ENCODE results near the gene PTPRD. TPM values are rescaled to one million over a fixed set of nuclear protein-coding genes. Genes with fewer than 3 reads are reported as not detected.

PTPRD gene
- total RNA-seq, 1 experiment from 2014 or later, result 0.02 TPM

GRCh38 chr9:8651846-8652215 lies 1961.0 kb downstream of the PTPRD start:
- ATAC-seq, result no peak
- CTCF ChIA-PET, result no interaction called here

More at GRCh38 chr9:8651846-8652215, 1961.0 kb downstream of the PTPRD start:
- RAD21 ChIA-PET (ENCODE audit: low non-redundant PET in 1 of 2, low total read pairs in 2 of 2, uncharacterized antibody in 2 of 2, unreplicated experiment in 2 of 2), result no interaction called here
- H3K36me3 ChIP-seq (ENCODE audit: control insufficient read depth in 1 of 2, insufficient read depth in 2 of 2, low read length in 2 of 2), result no peaks in the 10 kb centered on the region
- no peaks in the 10 kb centered on the region for H3K79me2 ChIP-seq (ENCODE audit: insufficient read depth, low read length)
- intact Hi-C loops (cut with micrococcal nuclease), result no loop called here
- no peak overlapping the region for H3K4me3 ChIP-seq (replicated peaks in 1 of 2; ENCODE audit: low read depth in 1 of 2, low read length in 2 of 2)
- H3K9ac ChIP-seq (ENCODE audit: low read length), result no peak overlapping the region
- H3K4me2 ChIP-seq (ENCODE audit: low read length), result no peak overlapping the region
- H3K9me2 ChIP-seq (ENCODE audit: insufficient read depth), result no peaks in the 10 kb centered on the region
- no peaks in the 10 kb centered on the region for H4K20me1 ChIP-seq (ENCODE audit: insufficient read depth)
- H3K27ac ChIP-seq (ENCODE audit: low read depth, low read length), result no peak overlapping the region
- H2AFZ ChIP-seq (ENCODE audit: low read depth, low read length, poor library complexity, severe bottlenecking), result no peak overlapping the region
- H3K4me1 ChIP-seq (ENCODE audit: control insufficient read depth in 1 of 2, insufficient read depth in 2 of 2, low read length in 2 of 2), result no peaks in the 10 kb centered on the region
- H3K27me3 ChIP-seq (ENCODE audit: insufficient read depth, low read length), result no peaks in the 10 kb centered on the region
- no peak for DNase-seq (ENCODE audit: low read depth, low spot score)
- POLR2A ChIA-PET, result no interaction called here
- BruUV-seq (replicated peaks), result no TSS peak
- H3K9me3 ChIP-seq (ENCODE audit: control insufficient read depth in 1 of 2, insufficient read depth in 1 of 2, low read depth in 1 of 2, low read length in 2 of 2), result peaks cover 0 to 34% of the 10 kb centered on the region in 2 experiments; a peak in 2 of 4 replicates
- no peak for TF ChIP-seq YY1 (IDR thresholded peaks at IDR 0.05; ENCODE audit: extremely low read depth, insufficient replicate concordance, low read depth, low read length)
- TF ChIP-seq ZBTB33 (IDR thresholded peaks at IDR 0.05; ENCODE audit: extremely low read depth, insufficient replicate concordance, low read length), result no peak
- TF ChIP-seq REST (IDR thresholded peaks at IDR 0.05; ENCODE audit: low read depth), result no peak
- no peak for TF ChIP-seq ZNF274 (IDR thresholded peaks at IDR 0.05; ENCODE audit: low read depth, low read length)
- no peak for TF ChIP-seq SP1 (IDR thresholded peaks at IDR 0.05; ENCODE audit: low read depth)
- no peak for TF ChIP-seq FOSL1 (IDR thresholded peaks at IDR 0.05; ENCODE audit: low read depth)
- no peak for TF ChIP-seq ZFX (IDR thresholded peaks at IDR 0.05)
- no peak for TF ChIP-seq MAX (IDR thresholded peaks at IDR 0.05)
- TF ChIP-seq POLR2A (IDR thresholded peaks at IDR 0.05; ENCODE audit: borderline replicate concordance, extremely low read depth, insufficient read depth, insufficient read length), result no peak
- no peak for TF ChIP-seq RAD21 (IDR thresholded peaks at IDR 0.05; ENCODE audit: low read depth)
- no peak for TF ChIP-seq POLR2AphosphoS5 (IDR thresholded peaks at IDR 0.05; ENCODE audit: low read depth, low read length)
- TF ChIP-seq ATF3 (IDR thresholded peaks at IDR 0.05), result no peak
- TF ChIP-seq SIN3A (IDR thresholded peaks at IDR 0.05; ENCODE audit: low read depth), result no peak
- TF ChIP-seq EZH2phosphoT487 (IDR thresholded peaks at IDR 0.05; ENCODE audit: borderline replicate concordance), result no peak
- TF ChIP-seq SRF (IDR thresholded peaks at IDR 0.05; ENCODE audit: low read depth), result no peak
- no peak for TF ChIP-seq CTCF (IDR thresholded peaks at IDR 0.05 in 2 of 3, conservative IDR thresholded peaks at IDR 0.05 in 1 of 3; ENCODE audit: borderline replicate concordance in 1 of 3, insufficient read depth in 1 of 3, low read depth in 2 of 3, low read length in 2 of 3)
- no peak for TF ChIP-seq JUND (IDR thresholded peaks at IDR 0.05)
- TF ChIP-seq TCF7L2 (IDR thresholded peaks at IDR 0.05; ENCODE audit: borderline replicate concordance, extremely low read depth, insufficient read depth, insufficient read length), result no peak
- no peak for TF ChIP-seq ELF1 (IDR thresholded peaks at IDR 0.05; ENCODE audit: borderline replicate concordance, low read depth)
